ENCODE data around the gene SLC2A9. TPM values are rescaled to one million over a fixed set of nuclear protein-coding genes. Genes with fewer than 3 reads are reported as not detected.

Gene SLC2A9
- total RNA-seq, 1 donor from 2014 or later: 3.1 TPM

DNA sequence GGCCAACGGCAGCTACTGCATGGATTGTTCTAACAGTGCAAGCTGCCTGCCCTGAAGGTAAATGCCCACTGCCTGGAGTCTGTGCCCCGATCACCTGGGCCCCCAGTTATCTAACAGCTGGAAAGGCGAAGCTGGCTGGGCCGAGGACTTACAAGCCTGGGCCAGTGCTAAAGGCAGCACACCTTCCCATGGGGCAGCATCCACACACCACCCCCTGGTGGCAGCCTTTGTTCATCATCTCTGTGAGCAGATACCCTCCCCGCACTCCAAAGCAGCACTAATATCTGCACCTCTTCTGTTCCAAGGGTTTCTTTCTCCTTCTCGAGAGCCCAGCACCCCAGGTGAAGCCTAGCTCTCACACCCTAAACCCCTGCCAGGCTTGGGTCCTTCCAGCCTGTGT is 7.6 kb downstream of the SLC2A9 start:
- TF ChIP-seq, protein P1, sequence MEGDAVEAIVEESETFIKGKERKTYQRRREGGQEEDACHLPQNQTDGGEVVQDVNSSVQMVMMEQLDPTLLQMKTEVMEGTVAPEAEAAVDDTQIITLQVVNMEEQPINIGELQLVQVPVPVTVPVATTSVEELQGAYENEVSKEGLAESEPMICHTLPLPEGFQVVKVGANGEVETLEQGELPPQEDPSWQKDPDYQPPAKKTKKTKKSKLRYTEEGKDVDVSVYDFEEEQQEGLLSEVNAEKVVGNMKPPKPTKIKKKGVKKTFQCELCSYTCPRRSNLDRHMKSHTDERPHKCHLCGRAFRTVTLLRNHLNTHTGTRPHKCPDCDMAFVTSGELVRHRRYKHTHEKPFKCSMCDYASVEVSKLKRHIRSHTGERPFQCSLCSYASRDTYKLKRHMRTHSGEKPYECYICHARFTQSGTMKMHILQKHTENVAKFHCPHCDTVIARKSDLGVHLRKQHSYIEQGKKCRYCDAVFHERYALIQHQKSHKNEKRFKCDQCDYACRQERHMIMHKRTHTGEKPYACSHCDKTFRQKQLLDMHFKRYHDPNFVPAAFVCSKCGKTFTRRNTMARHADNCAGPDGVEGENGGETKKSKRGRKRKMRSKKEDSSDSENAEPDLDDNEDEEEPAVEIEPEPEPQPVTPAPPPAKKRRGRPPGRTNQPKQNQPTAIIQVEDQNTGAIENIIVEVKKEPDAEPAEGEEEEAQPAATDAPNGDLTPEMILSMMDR (IDR thresholded peaks at IDR 0.05; ENCODE audit: unreplicated experiment): peak; percentile 58
- no peak for DNase-seq (ENCODE audit: low spot score, unreplicated experiment)
- peaks cover 7% of the 10 kb centered on the region for H3K4me1 Mint-ChIP-seq (ENCODE audit: low read depth)
- no peak overlapping the region for H3K4me3 Mint-ChIP-seq (ENCODE audit: low read depth)
- H3K27ac Mint-ChIP-seq: no peak overlapping the region
- H3K9me3 Mint-ChIP-seq (ENCODE audit: low read depth): no peaks in the 10 kb centered on the region
- H3K36me3 Mint-ChIP-seq (ENCODE audit: insufficient read depth): no peaks in the 10 kb centered on the region
- no peaks in the 10 kb centered on the region for H3K27me3 Mint-ChIP-seq

DNA sequence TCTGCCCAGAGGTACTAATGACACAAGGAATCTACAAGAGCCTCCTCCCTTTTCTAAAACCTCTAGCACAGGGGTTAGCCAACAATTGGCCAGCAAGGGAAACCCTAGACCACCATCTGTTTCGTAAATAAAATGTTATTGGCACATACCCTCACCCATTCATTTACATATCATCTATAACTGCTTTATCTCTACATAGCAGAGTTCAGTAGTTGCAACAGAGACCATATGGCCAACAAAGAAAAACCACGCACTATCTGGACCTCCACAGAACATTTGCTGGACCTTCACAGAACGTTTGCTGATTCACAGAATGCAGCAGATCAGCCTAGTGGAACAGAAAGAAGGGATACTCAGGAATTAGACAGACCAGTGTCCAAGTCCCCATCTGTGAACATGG is 9.4 kb downstream of the SLC2A9 start:
- Mint-ChIP-seq H3K4me3 (ENCODE audit: low read depth) (no peak overlapping the region), H3K36me3 (ENCODE audit: insufficient read depth) (no peaks in the 10 kb centered on the region), H3K27ac (no peak overlapping the region), H3K9me3 (ENCODE audit: low read depth) (no peaks in the 10 kb centered on the region), H3K27me3 (no peaks in the 10 kb centered on the region), H3K4me1 (ENCODE audit: low read depth) (peaks cover 9% of the 10 kb centered on the region)
- no peak for DNase-seq (ENCODE audit: low spot score, unreplicated experiment)
- TF ChIP-seq, protein P1 (IDR thresholded peaks at IDR 0.05; ENCODE audit: unreplicated experiment): no peak

DNA sequence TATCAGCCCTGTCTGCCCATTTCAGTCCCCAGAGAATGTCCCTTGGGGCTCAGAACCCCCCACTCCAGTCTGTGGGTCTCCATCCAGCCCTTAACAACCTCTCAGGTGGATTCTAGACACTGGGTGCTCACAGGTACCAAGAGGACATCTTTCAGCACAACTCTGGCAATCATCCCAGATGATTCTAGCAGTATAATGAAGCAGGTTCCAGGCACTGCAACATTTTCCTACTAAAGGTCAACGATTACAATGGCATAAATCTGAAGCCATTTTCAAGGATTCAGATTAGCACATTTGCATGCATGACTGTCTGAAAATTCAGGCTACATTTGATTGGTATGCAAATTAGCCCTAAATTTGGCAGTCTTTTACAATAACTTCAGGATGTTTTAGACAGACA is 10.0 kb downstream of the SLC2A9 start:
- H3K27ac Mint-ChIP-seq: no peak overlapping the region
- TF ChIP-seq, protein P1 (IDR thresholded peaks at IDR 0.05; ENCODE audit: unreplicated experiment): no peak
- no peaks in the 10 kb centered on the region for H3K9me3 Mint-ChIP-seq (ENCODE audit: low read depth)
- no peak for DNase-seq (ENCODE audit: low spot score, unreplicated experiment)
- no peaks in the 10 kb centered on the region for H3K36me3 Mint-ChIP-seq (ENCODE audit: insufficient read depth)
- peaks cover 14% of the 10 kb centered on the region for H3K4me1 Mint-ChIP-seq (ENCODE audit: low read depth)
- H3K4me3 Mint-ChIP-seq (ENCODE audit: low read depth): no peak overlapping the region
- no peaks in the 10 kb centered on the region for H3K27me3 Mint-ChIP-seq

DNA sequence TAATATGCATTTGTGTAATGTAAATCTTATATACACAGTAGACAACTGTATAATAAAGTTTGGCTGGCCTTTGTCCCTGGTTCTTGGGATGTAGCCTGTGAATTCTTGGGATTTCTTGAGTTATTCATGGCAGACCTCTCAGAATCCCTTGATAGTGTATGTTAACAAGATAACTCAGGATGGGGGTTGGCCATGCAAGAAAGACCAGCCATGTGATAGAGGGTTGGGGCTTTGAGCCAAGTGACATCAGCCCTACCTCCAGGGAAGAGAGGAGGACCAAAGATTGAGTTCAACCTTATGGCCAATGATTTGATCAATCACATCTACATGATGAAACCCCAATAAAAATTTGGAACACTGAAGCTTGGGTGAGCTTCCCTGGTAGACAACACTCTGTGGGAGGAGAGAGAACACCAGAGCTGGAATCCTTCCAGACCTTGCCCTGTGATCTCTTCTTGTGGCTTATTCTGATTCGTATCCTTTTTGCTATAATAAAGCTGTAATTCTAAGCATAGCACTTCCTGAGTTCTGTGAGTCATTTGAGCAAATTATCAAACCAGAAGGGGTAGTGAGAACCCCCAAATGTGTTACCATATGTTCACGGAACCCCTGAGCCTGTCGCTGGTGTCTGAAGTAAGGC is 11.3 kb downstream of the SLC2A9 start:
- Mint-ChIP-seq H3K9me3 (ENCODE audit: low read depth) (no peaks in the 10 kb centered on the region), H3K27ac (no peak overlapping the region), H3K36me3 (ENCODE audit: insufficient read depth) (no peaks in the 10 kb centered on the region), H3K4me1 (ENCODE audit: low read depth) (peaks cover 14% of the 10 kb centered on the region), H3K4me3 (ENCODE audit: low read depth) (no peak overlapping the region), H3K27me3 (no peaks in the 10 kb centered on the region)
- TF ChIP-seq, protein P1 (IDR thresholded peaks at IDR 0.05; ENCODE audit: unreplicated experiment): no peak
- no peak for DNase-seq (ENCODE audit: low spot score, unreplicated experiment)

DNA sequence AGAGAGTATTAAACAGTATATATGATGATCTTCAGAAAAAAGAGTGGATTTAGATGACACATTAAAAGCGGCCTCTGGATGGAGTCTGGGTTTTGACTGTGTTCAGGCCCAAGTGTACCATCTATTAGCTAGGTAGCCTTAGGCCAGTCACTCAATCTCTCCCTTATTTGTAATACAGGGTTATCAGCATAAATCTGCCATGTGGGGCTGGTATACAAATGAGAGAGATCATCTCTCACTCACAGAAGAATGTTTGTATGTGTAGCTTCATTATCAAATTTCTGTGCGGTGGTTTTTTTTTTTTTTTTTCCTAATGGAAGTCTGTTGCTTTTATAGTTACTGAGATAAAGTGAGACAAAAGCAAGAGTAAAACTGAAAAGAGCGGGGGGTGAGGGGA is 12.7 kb downstream of the SLC2A9 start:
- H3K27me3 Mint-ChIP-seq: no peaks in the 10 kb centered on the region
- TF ChIP-seq, protein P1 (IDR thresholded peaks at IDR 0.05; ENCODE audit: unreplicated experiment): no peak
- no peaks in the 10 kb centered on the region for H3K36me3 Mint-ChIP-seq (ENCODE audit: insufficient read depth)
- H3K9me3 Mint-ChIP-seq (ENCODE audit: low read depth): no peaks in the 10 kb centered on the region
- no peak for DNase-seq (ENCODE audit: low spot score, unreplicated experiment)
- H3K4me3 Mint-ChIP-seq (ENCODE audit: low read depth): no peak overlapping the region
- H3K4me1 Mint-ChIP-seq (ENCODE audit: low read depth): peaks cover 14% of the 10 kb centered on the region
- no peak overlapping the region for H3K27ac Mint-ChIP-seq

Measured in progenitor cell of endocrine pancreas (in vitro differentiated cells).